Body of pancreas (tissue), 4 donors: ENCODE measurements around the gene TARS1.

Source experiments
- POLR2A ChIP-seq, 3 donors: fragments of 450-650 bp; IDR thresholded peaks; one replicate each; pipeline ENCODE4 v1.6.1; 2016; ENCODE audit warnings: antibody characterized with exemption in 3 of 3, mild to moderate bottlenecking in 2 of 3
- TF ChIP-seq, protein P1 (sequence below), 7 experiments: fragments of 450-650 bp in 4 of 7; fragments of 200-600 bp in 3 of 7; sonication (generic) in 3 of 7; IDR thresholded peaks; one replicate each; pipeline ENCODE4 v1.5.1; 2016 to 2019; ENCODE audit warnings: antibody characterized with exemption in 7 of 7

DNA sequence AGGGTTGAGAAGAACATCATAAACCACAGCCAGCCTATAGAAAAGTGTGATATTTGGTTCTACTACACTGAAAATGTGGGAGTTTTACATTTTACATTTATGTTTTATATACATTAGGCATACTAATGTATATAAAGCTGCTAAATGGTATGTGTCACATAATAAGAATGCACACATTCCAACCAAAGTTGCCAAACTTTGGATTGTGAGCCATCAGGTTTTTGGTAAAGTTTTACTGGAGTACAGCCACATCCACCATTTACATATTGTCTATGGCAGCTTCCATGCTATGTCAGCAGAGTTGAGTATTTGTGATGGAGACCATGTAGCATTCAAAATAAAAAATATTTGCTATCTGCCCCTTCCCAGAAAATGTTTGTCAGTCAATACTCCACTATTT is 23.1 kb upstream of the TARS1 start:
- TF ChIP-seq, protein P1, sequence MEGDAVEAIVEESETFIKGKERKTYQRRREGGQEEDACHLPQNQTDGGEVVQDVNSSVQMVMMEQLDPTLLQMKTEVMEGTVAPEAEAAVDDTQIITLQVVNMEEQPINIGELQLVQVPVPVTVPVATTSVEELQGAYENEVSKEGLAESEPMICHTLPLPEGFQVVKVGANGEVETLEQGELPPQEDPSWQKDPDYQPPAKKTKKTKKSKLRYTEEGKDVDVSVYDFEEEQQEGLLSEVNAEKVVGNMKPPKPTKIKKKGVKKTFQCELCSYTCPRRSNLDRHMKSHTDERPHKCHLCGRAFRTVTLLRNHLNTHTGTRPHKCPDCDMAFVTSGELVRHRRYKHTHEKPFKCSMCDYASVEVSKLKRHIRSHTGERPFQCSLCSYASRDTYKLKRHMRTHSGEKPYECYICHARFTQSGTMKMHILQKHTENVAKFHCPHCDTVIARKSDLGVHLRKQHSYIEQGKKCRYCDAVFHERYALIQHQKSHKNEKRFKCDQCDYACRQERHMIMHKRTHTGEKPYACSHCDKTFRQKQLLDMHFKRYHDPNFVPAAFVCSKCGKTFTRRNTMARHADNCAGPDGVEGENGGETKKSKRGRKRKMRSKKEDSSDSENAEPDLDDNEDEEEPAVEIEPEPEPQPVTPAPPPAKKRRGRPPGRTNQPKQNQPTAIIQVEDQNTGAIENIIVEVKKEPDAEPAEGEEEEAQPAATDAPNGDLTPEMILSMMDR (IDR thresholded peaks at IDR 0.05): no peak
- no peak for TF ChIP-seq POLR2A (IDR thresholded peaks at IDR 0.05)
